HuH-7.5 (cell line): Measurements from ENCODE around the gene MCTP1.

Experiments used
- DNase-seq: peaks from one replicate; pipeline ENCODE4 v3.0.0; 2011; ENCODE audit warnings: low spot score

Gene MCTP1

DNA sequence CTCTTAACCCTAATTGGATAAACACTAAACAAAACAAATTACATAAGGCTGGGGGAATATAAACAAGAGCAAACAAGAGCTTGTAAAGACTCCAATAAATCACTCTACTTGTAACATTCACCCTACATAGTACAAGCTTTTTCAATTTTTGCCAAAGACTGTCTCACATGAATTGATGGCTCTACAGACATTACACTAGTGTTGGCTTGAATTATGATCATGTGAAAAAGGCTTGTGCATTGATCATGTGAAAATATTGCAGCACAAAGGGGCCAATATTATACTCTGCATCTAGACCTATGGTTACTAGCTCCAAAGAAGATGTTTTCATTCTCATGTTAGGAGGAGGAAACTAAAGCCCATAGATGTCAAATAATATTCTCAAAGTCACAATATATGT, 212.6 kb downstream of the MCTP1 start:
- DNase-seq = no peak

DNA sequence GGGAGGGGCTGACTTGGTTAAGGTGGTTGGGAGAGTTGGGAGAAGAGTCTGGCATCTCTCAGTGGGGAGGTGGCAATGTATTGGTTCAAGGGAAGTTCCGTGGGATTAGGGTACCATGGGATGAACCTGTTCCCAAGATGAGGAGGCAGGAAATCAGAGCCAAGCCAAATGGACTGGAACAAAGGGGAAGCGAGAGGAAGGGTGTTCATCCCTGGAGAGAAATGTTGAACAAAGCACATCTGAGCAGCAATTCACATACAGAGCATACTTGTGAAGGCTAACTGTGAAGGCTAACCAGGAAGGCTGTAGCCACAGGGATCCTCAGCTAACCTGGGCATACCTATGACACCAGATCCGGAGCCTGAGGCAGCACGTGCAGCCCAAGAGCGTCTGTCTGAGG, 214.0 kb downstream of the MCTP1 start:
- DNase-seq = no peak

DNA sequence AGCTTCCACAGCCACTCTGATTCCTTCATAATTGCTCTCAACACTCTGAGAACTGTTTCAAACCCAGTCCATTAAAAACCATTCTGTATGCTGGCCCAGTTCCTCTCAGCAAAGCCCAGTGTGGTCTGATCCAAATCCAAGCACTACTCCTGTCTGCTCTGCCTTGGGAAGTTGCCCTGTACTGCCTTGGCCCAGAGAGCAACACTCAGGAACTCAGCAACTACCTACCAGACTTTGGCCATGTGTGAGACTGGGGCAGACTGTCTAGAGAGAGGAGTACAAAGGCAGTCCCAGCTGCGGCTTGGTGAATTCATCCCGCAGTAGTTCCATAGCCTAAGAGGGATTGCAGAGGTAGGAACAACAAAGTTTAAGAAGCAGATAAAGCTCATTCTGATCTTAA, 214.4 kb downstream of the MCTP1 start:
- no peak for DNase-seq

DNA sequence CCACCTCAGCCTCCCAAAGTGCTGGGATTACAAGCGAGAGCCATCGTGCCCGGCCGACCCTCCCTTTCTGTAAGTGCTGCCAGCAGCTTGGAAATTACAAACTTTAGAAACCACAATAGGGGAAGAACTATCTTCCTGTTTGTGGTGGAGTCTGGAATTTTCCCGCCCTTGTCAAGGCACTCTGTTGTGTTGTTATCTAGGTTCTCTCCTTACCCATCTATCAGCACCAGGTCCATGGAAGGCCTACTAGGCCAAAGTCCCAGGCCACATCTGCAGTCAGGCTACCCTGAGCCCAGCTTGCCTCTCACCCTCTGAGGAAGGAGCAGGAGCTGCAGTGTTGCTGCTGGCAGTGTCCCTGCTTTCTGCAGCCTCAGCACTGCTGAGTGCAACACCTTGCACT, 214.9 kb downstream of the MCTP1 start:
- no peak for DNase-seq

DNA sequence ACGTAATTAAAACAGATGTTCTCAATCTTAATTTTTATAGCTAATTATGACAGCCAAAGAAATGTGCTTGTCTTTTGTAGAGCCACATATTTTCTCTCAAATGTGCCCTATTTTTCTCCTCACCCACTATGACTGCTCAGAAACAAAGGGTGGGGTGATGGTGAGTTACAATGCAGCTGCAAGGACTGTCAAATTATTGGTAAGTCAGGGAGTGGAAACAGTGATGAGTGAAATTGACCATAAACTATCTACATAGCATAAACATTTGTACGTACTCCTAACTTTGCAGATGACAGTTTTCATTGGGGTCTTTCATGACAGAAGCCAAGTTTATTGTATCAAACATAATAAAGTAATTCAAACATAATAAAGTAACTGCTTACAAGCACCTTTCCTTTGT, 215.9 kb downstream of the MCTP1 start:
- no peak for DNase-seq

DNA sequence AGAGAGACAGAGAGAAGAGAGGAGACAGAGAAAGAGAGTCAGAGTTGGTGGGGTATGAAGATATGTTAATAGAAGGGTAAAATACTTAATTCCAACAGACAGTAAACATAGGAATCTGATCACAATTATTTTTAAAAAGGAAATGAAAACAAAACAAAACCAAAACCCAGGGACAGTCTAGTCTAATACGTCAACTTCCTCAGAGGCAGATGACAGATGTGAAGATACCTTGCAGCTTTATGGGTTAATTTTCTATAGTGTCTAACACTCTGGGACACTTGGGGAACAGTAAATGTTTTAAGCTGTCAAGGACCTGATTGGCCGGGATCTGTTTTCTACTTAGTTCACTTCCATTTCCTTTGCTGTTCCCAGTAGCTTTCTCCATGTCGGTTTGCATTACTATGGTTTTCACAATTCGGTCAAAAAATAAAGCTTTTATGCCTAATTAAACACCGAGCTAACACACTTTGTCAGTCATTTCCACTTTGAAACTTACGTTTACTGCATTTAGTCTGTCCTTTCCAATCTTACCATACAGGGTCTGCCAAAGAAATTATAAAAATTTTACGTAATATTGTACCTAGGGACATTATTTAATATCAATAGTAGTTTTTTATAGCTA, 216.5 kb downstream of the MCTP1 start:
- no peak for DNase-seq

DNA sequence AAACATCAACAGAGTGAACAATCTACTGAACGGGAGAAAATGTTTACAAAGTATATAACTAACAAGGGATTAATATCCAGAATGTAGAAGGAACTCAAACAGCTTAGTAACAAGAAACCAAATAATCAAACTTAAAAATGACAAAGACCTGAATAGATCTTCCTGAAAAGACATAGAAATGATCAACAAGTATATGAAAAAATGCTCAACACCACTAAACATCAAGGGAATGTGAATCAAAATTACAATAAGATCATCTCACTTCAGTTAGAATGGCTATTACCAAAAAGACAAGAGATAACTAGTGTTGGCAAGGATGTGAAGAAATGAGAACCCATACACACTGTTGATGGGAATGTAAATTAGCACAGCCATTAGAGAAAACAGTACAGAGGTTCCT, 218.8 kb downstream of the MCTP1 start:
- no peak for DNase-seq

DNA sequence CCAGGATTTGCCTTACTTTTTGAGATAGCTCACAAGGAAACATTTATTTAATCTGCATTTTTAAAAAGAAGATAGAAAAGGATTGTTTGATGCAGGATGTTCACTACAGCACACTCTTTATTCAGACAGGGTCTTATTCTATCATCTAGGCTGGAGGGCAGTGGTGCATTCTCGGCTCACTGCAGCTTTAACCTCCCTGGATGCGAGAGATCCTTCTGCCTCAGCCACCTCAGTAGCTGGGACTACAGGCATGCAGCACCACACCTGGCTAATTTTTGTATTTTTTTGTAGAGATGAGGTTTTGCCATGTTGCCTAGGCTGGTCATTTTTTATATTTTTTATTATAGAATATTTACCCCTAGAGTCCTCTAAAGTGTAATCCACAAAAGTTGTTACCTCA, 221.4 kb downstream of the MCTP1 start:
- no peak for DNase-seq

DNA sequence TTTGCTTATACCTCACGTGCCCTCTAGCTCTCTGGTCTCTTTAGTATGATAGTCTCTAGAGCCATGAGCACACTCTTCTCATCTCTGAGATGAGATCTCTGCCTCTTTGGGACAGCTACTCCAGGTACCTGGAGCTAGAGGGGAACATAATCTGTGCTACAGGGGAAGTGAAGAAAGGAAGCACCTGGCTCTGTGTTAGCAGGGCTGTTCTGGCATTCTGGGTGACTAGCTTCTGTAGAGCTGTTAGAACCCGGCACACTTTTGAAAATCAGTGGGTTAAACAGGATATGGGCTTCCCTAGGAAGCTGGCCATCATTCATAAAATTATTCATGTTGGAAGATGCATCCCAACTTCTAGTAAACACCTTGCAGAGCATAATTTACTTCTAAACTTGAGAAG, 224.8 kb downstream of the MCTP1 start:
- no peak for DNase-seq

DNA sequence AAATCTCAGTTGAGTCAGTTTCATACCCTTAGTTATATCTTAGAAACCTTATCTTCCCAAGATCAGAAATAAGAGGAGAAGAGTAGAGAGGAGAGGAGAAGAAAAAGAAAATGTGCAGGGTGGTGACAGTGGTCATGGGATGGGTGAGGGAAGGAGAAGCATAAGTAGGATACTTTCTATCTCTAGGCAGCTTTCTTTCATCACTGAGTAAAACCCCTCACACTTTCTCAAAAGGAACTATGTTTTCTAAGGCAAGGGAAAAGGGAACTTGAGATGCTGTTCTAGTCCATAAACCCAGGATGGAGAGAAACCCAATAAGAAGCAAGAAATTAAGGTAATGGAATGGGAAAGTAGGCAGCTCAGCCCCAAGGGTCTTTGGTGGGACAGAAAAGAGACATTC, 225.3 kb downstream of the MCTP1 start:
- DNase-seq = no peak

DNA sequence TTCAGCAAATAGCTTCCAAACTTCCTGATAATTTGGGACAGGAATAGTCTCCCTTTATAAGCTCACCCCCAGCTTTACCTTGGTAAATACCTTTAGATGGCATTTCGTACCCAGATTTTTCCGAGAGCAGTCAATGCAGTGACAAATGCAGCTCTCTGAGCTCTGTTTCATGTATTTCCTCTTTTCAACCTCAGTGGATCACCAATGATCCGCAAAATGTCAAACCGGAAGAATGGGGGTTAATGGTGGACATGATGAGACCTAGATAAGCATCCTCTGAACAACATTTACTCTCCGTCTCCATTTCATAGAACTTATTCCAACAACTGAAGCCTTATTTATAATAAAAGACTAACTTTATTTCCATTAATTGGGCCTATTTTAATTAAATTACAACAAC, 227.3 kb downstream of the MCTP1 start:
- DNase-seq = no peak

DNA sequence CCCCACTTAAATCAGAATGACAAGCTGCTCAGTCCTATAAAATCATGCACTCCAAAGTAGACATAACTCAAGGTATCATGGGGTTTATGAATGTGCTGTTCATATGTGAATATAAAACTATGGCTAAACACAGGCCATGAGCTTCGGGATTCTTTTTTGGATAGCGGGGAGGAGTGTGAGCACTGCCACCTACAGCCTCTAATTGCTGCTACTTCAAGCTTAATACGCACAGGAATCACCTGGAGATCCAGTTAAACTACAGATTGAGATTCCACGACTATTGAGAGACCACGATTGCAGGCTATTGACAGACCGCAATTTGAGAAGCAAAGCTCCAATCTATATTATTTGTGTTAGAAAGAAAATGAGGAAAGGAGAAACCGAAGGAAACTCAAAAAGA, 231.6 kb downstream of the MCTP1 start:
- DNase-seq = no peak

DNA sequence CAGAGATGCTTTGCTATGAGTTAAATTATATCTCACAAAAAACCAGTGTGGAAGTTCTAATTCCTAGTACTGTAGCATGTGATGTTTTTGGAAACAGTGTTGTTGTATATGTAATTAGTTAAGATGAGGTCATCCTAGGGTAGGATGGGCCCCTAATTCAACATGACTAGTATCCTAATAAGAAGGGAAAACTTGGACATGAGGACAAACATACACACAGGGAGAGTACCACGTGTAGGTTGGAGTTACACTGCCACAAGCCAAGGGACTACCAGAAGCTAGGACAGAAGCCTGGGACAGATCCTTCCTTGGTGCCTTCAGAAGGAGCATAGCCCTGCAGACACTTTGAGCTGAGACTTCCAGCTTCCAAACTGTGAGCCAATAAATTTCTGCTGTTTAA, 234.2 kb downstream of the MCTP1 start:
- no peak for DNase-seq

DNA sequence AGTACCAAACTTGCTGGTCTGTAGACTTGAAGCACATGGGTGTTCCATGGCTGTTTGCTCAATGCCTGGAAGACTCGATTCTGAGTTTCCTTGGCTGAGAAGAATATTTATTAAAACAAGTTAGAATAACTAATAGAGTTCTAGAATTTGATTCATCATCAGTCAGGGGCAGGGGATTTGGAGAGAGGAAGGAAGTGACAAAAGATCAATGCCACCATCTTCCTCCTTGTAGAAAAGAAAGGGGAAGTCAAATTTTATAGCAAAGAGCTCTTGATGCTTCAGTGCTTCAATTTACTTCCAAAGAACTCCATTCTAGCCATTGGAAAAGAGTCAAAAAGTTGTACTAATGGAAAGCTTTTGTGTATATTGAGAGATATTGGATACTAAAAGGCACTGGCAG, 236.3 kb downstream of the MCTP1 start:
- no peak for DNase-seq

DNA sequence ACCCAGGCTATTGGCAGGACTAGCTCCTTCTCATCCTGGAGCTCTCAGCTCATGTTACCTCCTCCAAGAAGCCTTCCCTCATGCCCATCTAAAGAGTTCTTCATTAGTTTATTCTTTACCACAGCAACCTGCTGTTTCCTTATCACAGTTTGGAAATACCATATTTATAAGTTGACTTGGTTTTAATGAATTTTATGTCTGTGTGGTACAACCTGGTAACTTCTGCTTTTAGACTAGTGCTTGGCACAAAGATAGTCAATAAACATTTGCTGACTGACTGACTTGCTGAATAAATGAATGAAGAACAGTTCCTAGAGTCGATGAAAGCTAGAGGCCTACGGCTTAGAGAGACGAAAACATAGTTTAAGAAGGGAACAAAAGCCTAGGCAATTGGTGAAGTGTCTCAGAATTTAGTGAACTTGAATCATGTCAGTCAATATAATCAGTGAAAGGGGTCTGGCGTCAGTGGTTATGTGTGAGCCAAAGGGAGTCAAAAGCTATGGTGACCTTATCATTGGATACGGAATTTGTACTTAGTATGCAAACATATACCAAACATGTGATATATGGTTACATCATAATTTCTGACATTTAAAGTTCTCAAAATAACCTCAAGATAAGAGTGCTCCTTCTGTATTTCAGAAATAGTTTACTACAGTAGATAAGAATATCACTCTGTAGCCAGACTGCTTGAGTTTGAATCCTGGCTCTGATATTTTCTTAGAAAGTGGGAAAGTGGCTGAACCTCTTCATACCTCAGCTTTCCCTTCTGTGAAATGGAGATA, 239.5 kb downstream of the MCTP1 start:
- DNase-seq = no peak

DNA sequence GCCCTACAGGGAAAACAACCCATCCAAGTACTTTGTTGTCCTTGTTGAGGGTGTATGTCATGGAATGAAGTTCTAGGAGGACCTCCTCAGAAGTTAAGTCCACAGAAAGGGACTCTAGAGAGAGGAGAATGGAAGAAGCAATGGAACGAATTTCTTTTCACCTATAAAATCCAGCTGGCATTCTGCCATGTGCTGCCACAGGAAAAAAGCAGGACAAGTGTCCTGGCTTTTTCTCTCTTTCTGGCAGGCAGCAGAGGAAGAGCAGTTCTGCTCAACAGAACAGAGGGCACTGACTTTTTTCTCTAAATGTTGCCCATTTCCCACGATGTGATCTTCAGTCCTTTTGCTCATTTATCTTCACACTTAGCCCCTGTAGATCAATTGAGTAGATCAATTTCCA, 240.8 kb downstream of the MCTP1 start:
- DNase-seq = no peak

DNA sequence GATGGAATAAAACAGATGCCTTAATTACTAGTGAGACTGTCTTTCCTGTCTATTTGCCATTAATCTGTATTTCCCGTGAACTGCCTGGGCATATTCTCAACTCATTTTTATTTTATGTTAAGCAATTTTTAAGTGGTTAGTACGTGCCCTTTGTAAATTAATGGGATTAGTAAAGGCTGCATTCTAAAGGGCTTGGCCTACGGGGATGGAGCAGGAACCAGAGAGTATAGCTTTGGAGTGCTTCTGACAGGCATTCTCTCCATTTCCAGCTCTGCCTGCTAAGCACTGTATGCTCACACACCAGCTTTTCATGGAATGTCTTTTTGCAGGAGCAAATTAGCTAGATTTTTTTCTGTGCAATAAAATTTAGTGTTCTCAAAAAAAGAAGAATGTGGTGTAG, 241.2 kb downstream of the MCTP1 start:
- DNase-seq = no peak

DNA sequence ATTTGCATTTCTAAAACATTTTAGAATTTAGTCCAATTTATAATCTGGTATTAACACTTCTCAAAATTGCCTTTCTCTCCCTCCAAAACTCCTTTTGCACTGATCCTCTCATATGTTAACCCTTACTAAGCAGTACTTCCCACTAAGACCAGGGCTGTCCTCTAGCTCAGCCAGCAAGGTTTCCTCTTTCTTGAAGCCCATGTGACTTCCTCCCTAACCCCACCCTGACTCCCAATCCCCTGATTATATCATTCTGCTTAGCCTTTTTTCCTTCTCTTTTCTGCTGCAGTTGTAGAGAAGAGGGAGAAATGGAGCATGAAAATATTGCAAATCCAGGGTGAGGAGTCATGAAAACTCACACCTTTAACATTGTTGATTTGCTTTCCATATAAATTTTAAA, 241.7 kb downstream of the MCTP1 start:
- DNase-seq = no peak

DNA sequence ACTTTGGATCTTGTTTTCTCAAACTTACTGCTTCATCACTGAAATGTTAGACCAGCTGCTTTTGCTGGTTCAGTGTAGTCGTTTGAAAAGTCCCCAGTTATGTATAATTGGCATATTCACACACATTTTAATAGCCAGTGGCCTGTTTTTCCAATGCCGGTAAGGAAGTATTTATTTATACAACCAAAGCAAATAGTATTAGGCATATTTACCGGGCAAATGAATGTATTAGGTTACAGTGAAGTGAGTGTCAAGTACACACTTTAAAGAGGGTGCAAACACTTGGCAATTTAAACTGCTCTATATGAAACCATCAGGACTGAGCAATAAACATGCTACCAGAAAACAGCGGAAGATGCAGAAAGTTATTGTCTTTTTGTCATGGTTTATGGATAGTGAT, 242.9 kb downstream of the MCTP1 start:
- DNase-seq = no peak

DNA sequence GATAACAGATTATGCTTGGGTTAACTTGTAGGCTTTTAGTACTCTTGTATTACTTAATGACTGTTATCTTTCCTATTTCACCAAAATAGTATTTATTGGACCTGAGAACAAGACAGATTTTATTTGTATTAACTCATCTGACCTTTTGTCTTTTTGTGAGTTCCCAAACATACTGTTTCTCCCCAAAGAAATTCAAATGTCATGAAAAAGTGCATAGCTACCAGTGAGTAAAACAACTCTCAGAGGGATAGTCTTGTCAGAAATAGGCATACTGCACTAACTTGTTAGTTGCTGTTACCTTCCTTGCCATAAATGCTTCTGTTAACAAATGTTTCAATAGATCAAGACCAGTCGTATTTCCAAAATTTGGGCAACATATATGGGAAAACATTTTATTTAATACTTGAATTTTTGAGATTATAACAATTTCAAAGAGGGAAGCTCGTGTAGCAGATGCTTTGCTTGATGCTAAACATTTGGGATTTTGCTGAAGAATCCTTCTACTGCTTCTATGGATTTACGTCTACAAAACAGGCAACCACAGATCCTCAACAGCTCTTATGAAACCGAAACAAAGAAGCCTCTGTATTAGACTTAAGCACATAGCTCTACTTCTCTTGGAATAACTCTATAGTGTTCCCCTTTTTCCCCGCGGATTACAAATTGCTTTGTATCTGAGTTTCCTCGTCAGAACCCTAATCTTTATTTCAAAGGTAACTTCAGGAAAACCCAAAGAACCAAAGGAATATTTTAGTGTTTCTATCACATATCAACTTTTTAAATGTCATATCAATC, 248.8 kb downstream of the MCTP1 start:
- no peak for DNase-seq

DNA sequence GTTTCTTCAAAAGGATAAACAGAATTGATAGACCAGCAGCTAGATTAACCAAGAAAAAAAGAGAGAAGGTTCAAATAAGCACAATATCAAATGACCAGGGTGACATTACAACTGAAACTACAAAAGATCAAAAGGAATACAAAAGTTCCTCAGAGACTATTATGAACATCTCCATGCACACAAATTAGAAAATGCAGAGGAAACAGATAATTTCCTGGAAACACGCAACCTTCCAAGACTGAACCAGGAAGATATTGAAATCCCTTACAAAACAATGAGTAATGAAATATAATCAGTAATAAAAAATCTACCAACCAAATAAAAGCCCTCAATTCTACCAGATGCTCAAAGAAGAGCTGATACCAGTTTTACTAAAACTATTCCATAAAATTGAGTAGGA, 252.1 kb downstream of the MCTP1 start:
- DNase-seq = no peak

DNA sequence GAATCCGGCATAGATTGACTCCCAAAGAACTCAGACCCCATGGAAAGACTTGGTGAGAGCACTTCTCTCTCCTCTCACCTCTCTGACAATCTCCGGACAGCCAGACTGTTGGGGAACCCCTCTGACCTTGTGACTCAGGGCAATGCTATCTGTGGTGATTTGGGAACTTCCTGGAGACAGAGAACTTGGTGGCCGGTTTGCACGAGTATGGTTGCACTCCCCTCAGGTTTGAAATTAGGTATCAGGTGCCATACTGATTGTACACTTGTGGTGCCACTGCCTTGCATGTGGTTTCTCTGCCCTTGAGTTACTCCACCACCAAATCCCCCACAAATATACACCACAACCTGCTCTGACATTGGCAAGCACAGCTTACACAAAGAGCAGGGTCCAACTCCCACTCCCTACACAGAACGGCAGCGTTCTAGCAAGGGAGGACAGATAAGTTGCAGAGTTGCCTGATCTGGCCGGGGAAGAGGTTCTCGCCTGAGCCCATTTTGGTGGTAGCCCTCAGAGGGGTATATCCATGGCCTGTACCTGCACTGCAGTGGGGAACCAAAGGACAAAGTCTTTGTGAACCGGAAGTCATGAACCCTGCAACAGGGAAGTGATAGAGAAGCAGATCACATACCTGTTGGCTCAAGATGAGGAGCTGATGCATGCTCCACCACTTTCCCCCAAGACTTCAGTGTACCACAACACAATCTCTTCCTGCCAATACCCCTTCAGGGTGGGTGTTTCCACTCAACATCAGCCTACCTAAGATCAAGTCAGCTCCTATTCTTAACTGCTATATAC, 255.1 kb downstream of the MCTP1 start:
- no peak for DNase-seq

DNA sequence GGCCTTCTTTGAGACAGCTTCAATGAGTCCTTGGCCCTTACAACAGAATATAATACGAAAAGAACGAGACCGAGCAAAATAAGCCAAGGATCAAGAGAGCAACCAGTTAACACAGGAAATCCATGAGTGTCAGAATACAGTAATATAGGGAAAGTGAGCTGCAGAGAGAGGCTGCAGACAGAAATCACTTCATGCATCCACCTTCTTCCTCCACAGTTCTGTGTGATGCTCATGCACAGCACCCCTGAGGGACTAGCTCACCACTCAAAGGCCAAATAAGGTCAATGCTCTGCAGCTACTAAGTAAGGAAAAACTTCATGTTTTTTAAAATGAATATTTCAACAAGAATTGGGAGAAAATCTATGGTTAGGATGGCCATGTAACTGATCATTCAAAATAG, 257.1 kb downstream of the MCTP1 start:
- DNase-seq = no peak
